ENCODE data around the gene ADAMTS2.

DNA sequence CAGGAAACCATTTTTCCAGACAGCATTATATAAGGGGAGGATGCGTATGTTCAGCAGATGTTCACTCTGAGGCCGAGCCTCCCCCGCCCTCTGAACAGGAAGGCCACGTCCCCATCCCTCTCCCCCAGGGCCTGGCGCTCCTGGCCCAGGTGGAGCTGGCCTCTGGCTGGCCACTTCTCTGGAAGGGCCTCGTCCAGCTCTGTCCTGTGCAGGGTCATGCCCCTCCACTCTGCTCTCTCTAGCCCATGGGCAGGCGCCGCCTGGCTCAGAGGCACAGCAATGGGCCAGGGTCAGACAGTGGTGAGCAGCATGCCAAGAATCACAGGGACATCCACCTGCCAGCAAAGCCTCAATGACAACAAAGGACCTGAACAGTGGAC, 34.2 kb downstream of the ADAMTS2 start:
- TF ChIP-seq NFRKB (IDR thresholded peaks at IDR 0.05): no peak
- TF ChIP-seq ELF4 (IDR thresholded peaks at IDR 0.05): no peak
- TF ChIP-seq, protein P1, sequence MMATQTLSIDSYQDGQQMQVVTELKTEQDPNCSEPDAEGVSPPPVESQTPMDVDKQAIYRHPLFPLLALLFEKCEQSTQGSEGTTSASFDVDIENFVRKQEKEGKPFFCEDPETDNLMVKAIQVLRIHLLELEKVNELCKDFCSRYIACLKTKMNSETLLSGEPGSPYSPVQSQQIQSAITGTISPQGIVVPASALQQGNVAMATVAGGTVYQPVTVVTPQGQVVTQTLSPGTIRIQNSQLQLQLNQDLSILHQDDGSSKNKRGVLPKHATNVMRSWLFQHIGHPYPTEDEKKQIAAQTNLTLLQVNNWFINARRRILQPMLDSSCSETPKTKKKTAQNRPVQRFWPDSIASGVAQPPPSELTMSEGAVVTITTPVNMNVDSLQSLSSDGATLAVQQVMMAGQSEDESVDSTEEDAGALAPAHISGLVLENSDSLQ (IDR thresholded peaks at IDR 0.05): no peak
- no peak for TF ChIP-seq SUZ12 (IDR thresholded peaks at IDR 0.05)
- TF ChIP-seq ARNT (IDR thresholded peaks at IDR 0.05): no peak
- no peak for TF ChIP-seq LEF1 (IDR thresholded peaks at IDR 0.05; ENCODE audit: borderline replicate concordance)
- TF ChIP-seq L3MBTL2 (conservative IDR thresholded peaks at IDR 0.05): no peak
- TF ChIP-seq SP1 (IDR thresholded peaks at IDR 0.05): no peak
- TF ChIP-seq FOXA1 (IDR thresholded peaks at IDR 0.05): no peak
- TF ChIP-seq FOXK2 (IDR thresholded peaks at IDR 0.05): no peak
